ENCODE data around the gene TYW3.

TYW3 gene

GRCh38 chr1:74791491-74791890 lies 58.5 kb downstream of the TYW3 start:
- DNase-seq (ENCODE audit: low read depth in 2 of 2) = no peak

GRCh38 chr1:74799119-74799657 lies 66.2 kb downstream of the TYW3 start:
- DNase-seq (ENCODE audit: low read depth in 2 of 2) = no peak

- no peak for DNase-seq (ENCODE audit: low read depth in 2 of 2)
Measured at GRCh38 chr1:74811436-74812179, 78.7 kb downstream of the TYW3 start.

GRCh38 chr1:74812180-74812541 lies 79.2 kb downstream of the TYW3 start:
- no peak for DNase-seq (ENCODE audit: low read depth in 2 of 2)
